Transverse colon (tissue), 3 donors: Measurements from ENCODE around the gene RGSL1.

Source experiments
- CTCF ChIP-seq, 5 experiments: fragments of 200-600 bp in 3 of 5; fragments of 450-650 bp in 2 of 5; sonication (generic) in 3 of 5; IDR thresholded peaks; 1 replicate in 2 of 5; 2 replicates in 3 of 5; pipeline ENCODE4 v1.5.1; 2016 to 2017; ENCODE audit warnings: antibody characterized with exemption in 5 of 5, inconsistent platforms in 3 of 5, mild to moderate bottlenecking in 2 of 5, moderate library complexity in 1 of 5
- EP300 ChIP-seq: sonication (generic); formaldehyde crosslinking; IDR thresholded peaks from one replicate; pipeline ENCODE4 v1.6.1; 2017; ENCODE audit warnings: antibody characterized with exemption, low read depth
- POLR2A ChIP-seq: fragments of 450-650 bp; IDR thresholded peaks from one replicate; pipeline ENCODE4 v1.6.1; 2016; ENCODE audit warnings: antibody characterized with exemption, mild to moderate bottlenecking, moderate library complexity

- peak in 1 of 5 experiments; percentile 17 for TF ChIP-seq CTCF (IDR thresholded peaks at IDR 0.05)
- no peak for TF ChIP-seq POLR2A
- TF ChIP-seq EP300: no peak
Measured at GRCh38 chr1:182599339-182599738, 149.4 kb downstream of the RGSL1 start.
